ENCODE results near the gene HIPK2. TPM values are rescaled to one million over a fixed set of nuclear protein-coding genes. Genes with fewer than 3 reads are reported as not detected.

Gene HIPK2
- total RNA-seq, 2 experiments from 2014 or later = 22.5 to 27.5 TPM

GRCh38 chr7:139548302-139549028, 229.3 kb downstream of the HIPK2 start:
- no peak overlapping the region for H3K27ac Mint-ChIP-seq
- H3K9me3 Mint-ChIP-seq = no peaks in the 10 kb centered on the region
- POLR2A ChIA-PET = interaction anchor here (0.7 kb wide), 1 partner anchor 50 kb away, joined by 3 read pairs; no protein-coding TSS in a partner anchor
- H3K4me3 Mint-ChIP-seq = no peak overlapping the region
- CTCF ChIA-PET = interaction anchor here (0.8 to 1.5 kb wide), 2 partner anchors 12 to 53 kb away, joined by 3 read pairs; no protein-coding TSS in a partner anchor
- no peak for DNase-seq
- no peaks in the 10 kb centered on the region for H3K4me1 Mint-ChIP-seq
- no peaks in the 10 kb centered on the region for H3K36me3 Mint-ChIP-seq (ENCODE audit: low read depth)
- peaks cover 3% of the 10 kb centered on the region for H3K27me3 Mint-ChIP-seq

- Mint-ChIP-seq H3K27me3 (no peaks in the 10 kb centered on the region), H3K4me1 (no peaks in the 10 kb centered on the region), H3K36me3 (ENCODE audit: low read depth) (no peaks in the 10 kb centered on the region), H3K27ac (no peak overlapping the region), H3K4me3 (no peak overlapping the region), H3K9me3 (no peaks in the 10 kb centered on the region)
- ChIA-PET CTCF (no interaction called here), POLR2A (no interaction called here)
- DNase-seq = no peak
Measured at GRCh38 chr7:139544645-139545044, 233.2 kb downstream of the HIPK2 start.

GRCh38 chr7:139543801-139544603, 233.8 kb downstream of the HIPK2 start:
- no peaks in the 10 kb centered on the region for H3K27me3 Mint-ChIP-seq
- DNase-seq = no peak
- no peak overlapping the region for H3K4me3 Mint-ChIP-seq
- H3K4me1 Mint-ChIP-seq = no peaks in the 10 kb centered on the region
- H3K36me3 Mint-ChIP-seq (ENCODE audit: low read depth) = no peaks in the 10 kb centered on the region
- H3K27ac Mint-ChIP-seq = no peak overlapping the region
- H3K9me3 Mint-ChIP-seq = no peaks in the 10 kb centered on the region
- ChIA-PET CTCF (no interaction called here), POLR2A (no interaction called here)

- Mint-ChIP-seq H3K27ac (no peak overlapping the region), H3K9me3 (no peaks in the 10 kb centered on the region), H3K36me3 (ENCODE audit: low read depth) (no peaks in the 10 kb centered on the region), H3K27me3 (no peaks in the 10 kb centered on the region), H3K4me3 (no peak overlapping the region), H3K4me1 (no peaks in the 10 kb centered on the region)
- POLR2A ChIA-PET = interaction anchor here (0.6 kb wide), 1 partner anchor 20 kb away, joined by 4 read pairs; no protein-coding TSS in a partner anchor
- CTCF ChIA-PET = interaction anchor here (1.2 kb wide), 1 partner anchor 108 kb away, joined by 3 read pairs; no protein-coding TSS in a partner anchor
- DNase-seq = no peak
Measured at GRCh38 chr7:139542308-139543151, 235.3 kb downstream of the HIPK2 start.

- Mint-ChIP-seq H3K9me3 (no peaks in the 10 kb centered on the region), H3K36me3 (ENCODE audit: low read depth) (no peaks in the 10 kb centered on the region), H3K27ac (no peak overlapping the region), H3K27me3 (no peaks in the 10 kb centered on the region), H3K4me3 (no peak overlapping the region), H3K4me1 (no peaks in the 10 kb centered on the region)
- DNase-seq = no peak
- POLR2A ChIA-PET = no interaction called here
- CTCF ChIA-PET = interaction anchor here (1.2 kb wide), 1 partner anchor 107 kb away, joined by 3 read pairs; no protein-coding TSS in a partner anchor
Measured at GRCh38 chr7:139541600-139542307, 236.0 kb downstream of the HIPK2 start.

GRCh38 chr7:139540203-139540602, 237.6 kb downstream of the HIPK2 start:
- no peak for DNase-seq
- Mint-ChIP-seq H3K9me3 (no peaks in the 10 kb centered on the region), H3K4me1 (no peaks in the 10 kb centered on the region), H3K36me3 (ENCODE audit: low read depth) (no peaks in the 10 kb centered on the region), H3K4me3 (no peak overlapping the region), H3K27me3 (peaks cover under 1% of the 10 kb centered on the region), H3K27ac (no peak overlapping the region)
- POLR2A ChIA-PET = no interaction called here
- CTCF ChIA-PET = interaction anchor here (1.7 kb wide), 1 partner anchor 18 kb away, joined by 4 read pairs; no protein-coding TSS in a partner anchor

- POLR2A ChIA-PET = no interaction called here
- no peaks in the 10 kb centered on the region for H3K9me3 Mint-ChIP-seq
- H3K4me1 Mint-ChIP-seq = no peaks in the 10 kb centered on the region
- CTCF ChIA-PET = interaction anchor here (0.6 to 1.7 kb wide), 3 partner anchors 14 to 19 kb away, joined by 3 to 4 read pairs (median 3); no protein-coding TSS in a partner anchor
- H3K4me3 Mint-ChIP-seq = no peak overlapping the region
- H3K36me3 Mint-ChIP-seq (ENCODE audit: low read depth) = no peaks in the 10 kb centered on the region
- peaks cover 5% of the 10 kb centered on the region for H3K27me3 Mint-ChIP-seq
- DNase-seq = no peak
- H3K27ac Mint-ChIP-seq = no peak overlapping the region
Measured at GRCh38 chr7:139538881-139539635, 238.7 kb downstream of the HIPK2 start.

GRCh38 chr7:139536152-139536551, 241.6 kb downstream of the HIPK2 start:
- no peaks in the 10 kb centered on the region for H3K36me3 Mint-ChIP-seq (ENCODE audit: low read depth)
- no peak overlapping the region for H3K27ac Mint-ChIP-seq
- no peak for DNase-seq
- ChIA-PET POLR2A (no interaction called here), CTCF (interaction anchor here (1.1 kb wide), 1 partner anchor 13 kb away, joined by 3 read pairs; no protein-coding TSS in a partner anchor)
- H3K4me3 Mint-ChIP-seq = no peak overlapping the region
- H3K27me3 Mint-ChIP-seq = peaks cover 15% of the 10 kb centered on the region
- no peaks in the 10 kb centered on the region for H3K9me3 Mint-ChIP-seq
- no peaks in the 10 kb centered on the region for H3K4me1 Mint-ChIP-seq

- Mint-ChIP-seq H3K9me3 (no peaks in the 10 kb centered on the region), H3K4me3 (no peak overlapping the region), H3K4me1 (no peaks in the 10 kb centered on the region), H3K36me3 (ENCODE audit: low read depth) (no peaks in the 10 kb centered on the region), H3K27me3 (peaks cover 15% of the 10 kb centered on the region), H3K27ac (no peak overlapping the region)
- ChIA-PET CTCF (no interaction called here), POLR2A (no interaction called here)
- DNase-seq = no peak
Measured at GRCh38 chr7:139534966-139535651, 242.7 kb downstream of the HIPK2 start.

GRCh38 chr7:139534096-139534495, 243.7 kb downstream of the HIPK2 start:
- Mint-ChIP-seq H3K4me3 (no peak overlapping the region), H3K27ac (no peak overlapping the region), H3K4me1 (no peaks in the 10 kb centered on the region), H3K9me3 (no peaks in the 10 kb centered on the region), H3K36me3 (ENCODE audit: low read depth) (no peaks in the 10 kb centered on the region), H3K27me3 (peaks cover 15% of the 10 kb centered on the region)
- DNase-seq = no peak
- POLR2A ChIA-PET = no interaction called here
- CTCF ChIA-PET = no interaction called here

GRCh38 chr7:139532636-139533155, 245.1 kb downstream of the HIPK2 start:
- DNase-seq = no peak
- Mint-ChIP-seq H3K27ac (no peak overlapping the region), H3K36me3 (ENCODE audit: low read depth) (no peaks in the 10 kb centered on the region), H3K9me3 (no peaks in the 10 kb centered on the region), H3K27me3 (peaks cover 18% of the 10 kb centered on the region), H3K4me3 (no peak overlapping the region), H3K4me1 (no peaks in the 10 kb centered on the region)
- CTCF ChIA-PET = no interaction called here
- POLR2A ChIA-PET = no interaction called here

Data from activated CD4-positive, alpha-beta T cell treated with anti-CD3 and anti-CD28 coated beads, Interleukin-2, amount 10 ng/mL, durations not matched to agents 7 days and 5 days (primary cell).